Tibial nerve (tissue), 4 donors: ENCODE measurements around the gene FBXW7. TPM values are rescaled to one million over a fixed set of nuclear protein-coding genes. Genes with fewer than 3 reads are reported as not detected.

Source experiments
- DNase-seq, 2 donors: peaks; one replicate each; pipeline ENCODE4 v3.0.0-alpha.2; 2019; ENCODE audit warnings: low spot score in 2 of 2
- H3K27ac ChIP-seq, 4 donors: fragments of 200-600 bp; sonication (generic) in 3 of 4; one replicate each; pipeline ENCODE4 v1.5.1; 2017 to 2019; ENCODE audit warnings: mild to moderate bottlenecking in 1 of 4
- H3K27me3 ChIP-seq, 2 donors: fragments of 200-600 bp; sonication (generic) in 1 of 2; one replicate each; pipeline versions ENCODE4 v1.5.1 to v1.6.0; 2017 to 2019
- H3K36me3 ChIP-seq, 3 donors: fragments of 200-600 bp; sonication (generic); one replicate each; pipeline ENCODE4 v1.5.1; 2018 to 2019
- H3K4me1 ChIP-seq, 4 donors: fragments of 200-600 bp; sonication (generic) in 3 of 4; one replicate each; pipeline ENCODE4 v1.5.1; 2017 to 2019
- H3K4me3 ChIP-seq, 4 donors: fragments of 200-600 bp; sonication (generic) in 3 of 4; one replicate each; pipeline ENCODE4 v1.5.1; 2017 to 2019; ENCODE audit warnings: mild to moderate bottlenecking in 1 of 4, moderate library complexity in 1 of 4
- H3K9me3 ChIP-seq, 4 donors: fragments of 200-600 bp; sonication (generic) in 3 of 4; one replicate each; pipeline ENCODE4 v1.5.1; 2017 to 2019
- CTCF ChIP-seq, 5 experiments: fragments of 200-600 bp in 3 of 5; fragments of 450-650 bp in 2 of 5; sonication (generic) in 3 of 5; IDR thresholded peaks; one replicate each; pipeline ENCODE4 v1.5.1; 2016 to 2019; ENCODE audit warnings: antibody characterized with exemption in 5 of 5, mild to moderate bottlenecking in 3 of 5, moderate library complexity in 2 of 5
- EP300 ChIP-seq, 2 donors: sonication (generic); formaldehyde crosslinking; IDR thresholded peaks; one replicate each; pipeline ENCODE4 v1.6.1; 2017; ENCODE audit warnings: antibody characterized with exemption in 2 of 2, mild to moderate bottlenecking in 1 of 2
- POLR2A ChIP-seq, 2 donors: fragments of 450-650 bp; IDR thresholded peaks; one replicate each; pipeline ENCODE4 v1.6.1; 2017; ENCODE audit warnings: antibody characterized with exemption in 2 of 2, mild to moderate bottlenecking in 2 of 2, moderate library complexity in 2 of 2
- WGBS, 2 donors: methylation state at CpG; one replicate each; pipeline ENCODE4 v1.1.5; 2018; 5-methylcytosine and 5-hydroxymethylcytosine counted together
- total RNA-seq, 4 donors: library from RNA; depleted of rRNA; stranded (reverse); fragments of >200 nt; gene quantifications; one replicate each; pipeline ENCODE4 v1.1.0, GENCODE V29; 2016

Gene FBXW7
- total RNA-seq, 4 donors from 2014 or later, result 40.8 to 85.7 (median 62.1) TPM

GRCh38 chr4:152290366-152290921, 245.4 kb downstream of the FBXW7 start:
- no peaks in the 10 kb centered on the region for H3K9me3 ChIP-seq
- H3K36me3 ChIP-seq, result no peaks in the 10 kb centered on the region
- H3K27ac ChIP-seq, result no peak overlapping the region
- H3K27me3 ChIP-seq, result no peaks in the 10 kb centered on the region
- no peak for DNase-seq
- WGBS, 2 donors, result 73 to 90% methylated on average over 3 of the region's 3 CpGs
- H3K4me1 ChIP-seq, result peaks cover 0 to 5% (median 0%) of the 10 kb centered on the region in 4 donors
- no peak overlapping the region for H3K4me3 ChIP-seq
- no peak for TF ChIP-seq CTCF (IDR thresholded peaks at IDR 0.05)
- TF ChIP-seq EP300 (IDR thresholded peaks at IDR 0.05), result no peak
- no peak for TF ChIP-seq POLR2A (IDR thresholded peaks at IDR 0.05)

GRCh38 chr4:152289941-152290340, 246.0 kb downstream of the FBXW7 start:
- Histone ChIP-seq H3K9me3 (no peaks in the 10 kb centered on the region), H3K27me3 (no peaks in the 10 kb centered on the region), H3K27ac (no peak overlapping the region), H3K36me3 (no peaks in the 10 kb centered on the region), H3K4me1 (peaks cover 0 to 5% (median 0%) of the 10 kb centered on the region in 4 donors), H3K4me3 (no peak overlapping the region)
- DNase-seq, result no peak
- TF ChIP-seq EP300 (IDR thresholded peaks at IDR 0.05) (no peak), CTCF (IDR thresholded peaks at IDR 0.05) (no peak), POLR2A (IDR thresholded peaks at IDR 0.05) (no peak)
- 34 to 40% methylated on average over 4 of the region's 4 CpGs for WGBS, 2 donors

GRCh38 chr4:152289541-152289940, 246.4 kb downstream of the FBXW7 start:
- H3K27me3 ChIP-seq, result no peaks in the 10 kb centered on the region
- no peak for DNase-seq
- no peaks in the 10 kb centered on the region for H3K36me3 ChIP-seq
- 70 to 82% methylated on average over 3 of the region's 3 CpGs for WGBS, 2 donors
- TF ChIP-seq CTCF (IDR thresholded peaks at IDR 0.05) (no peak), EP300 (IDR thresholded peaks at IDR 0.05) (no peak), POLR2A (IDR thresholded peaks at IDR 0.05) (no peak)
- no peaks in the 10 kb centered on the region for H3K9me3 ChIP-seq
- no peak overlapping the region for H3K4me3 ChIP-seq
- no peak overlapping the region for H3K27ac ChIP-seq
- peaks cover 0 to 5% (median 0%) of the 10 kb centered on the region in 4 donors for H3K4me1 ChIP-seq

GRCh38 chr4:152283801-152284470, 252.0 kb downstream of the FBXW7 start:
- Histone ChIP-seq H3K36me3 (no peaks in the 10 kb centered on the region), H3K9me3 (no peaks in the 10 kb centered on the region), H3K4me3 (no peak overlapping the region), H3K4me1 (no peaks in the 10 kb centered on the region), H3K27ac (no peak overlapping the region), H3K27me3 (no peaks in the 10 kb centered on the region)
- no peak for DNase-seq
- TF ChIP-seq CTCF (IDR thresholded peaks at IDR 0.05), result no peak
- no peak for TF ChIP-seq EP300 (IDR thresholded peaks at IDR 0.05)
- no peak for TF ChIP-seq POLR2A (IDR thresholded peaks at IDR 0.05)
- 45 to 51% methylated on average over 2 of the region's 2 CpGs for WGBS, 2 donors

GRCh38 chr4:152281822-152282221, 254.1 kb downstream of the FBXW7 start:
- WGBS, 2 donors, result 82 to 90% methylated on average over 6 of the region's 6 CpGs
- no peaks in the 10 kb centered on the region for H3K27me3 ChIP-seq
- H3K4me3 ChIP-seq, result no peak overlapping the region
- no peak for DNase-seq
- no peaks in the 10 kb centered on the region for H3K4me1 ChIP-seq
- H3K36me3 ChIP-seq, result no peaks in the 10 kb centered on the region
- H3K27ac ChIP-seq, result no peak overlapping the region
- TF ChIP-seq POLR2A (IDR thresholded peaks at IDR 0.05) (no peak), CTCF (IDR thresholded peaks at IDR 0.05) (no peak), EP300 (IDR thresholded peaks at IDR 0.05) (no peak)
- no peaks in the 10 kb centered on the region for H3K9me3 ChIP-seq
